C4-2B (cell line): ENCODE results near the gene RAB5B.

Experiments used
- ZFX ChIP-seq: fragments of 450-650 bp; IDR thresholded peaks from 2 replicates; pipeline ENCODE4 v1.6.1; 2017
- TF ChIP-seq, protein P1 (sequence below): fragments of 450-650 bp; conservative IDR thresholded peaks from 2 replicates; pipeline ENCODE4 v1.5.1; 2017; ENCODE audit warnings: mild to moderate bottlenecking

DNA sequence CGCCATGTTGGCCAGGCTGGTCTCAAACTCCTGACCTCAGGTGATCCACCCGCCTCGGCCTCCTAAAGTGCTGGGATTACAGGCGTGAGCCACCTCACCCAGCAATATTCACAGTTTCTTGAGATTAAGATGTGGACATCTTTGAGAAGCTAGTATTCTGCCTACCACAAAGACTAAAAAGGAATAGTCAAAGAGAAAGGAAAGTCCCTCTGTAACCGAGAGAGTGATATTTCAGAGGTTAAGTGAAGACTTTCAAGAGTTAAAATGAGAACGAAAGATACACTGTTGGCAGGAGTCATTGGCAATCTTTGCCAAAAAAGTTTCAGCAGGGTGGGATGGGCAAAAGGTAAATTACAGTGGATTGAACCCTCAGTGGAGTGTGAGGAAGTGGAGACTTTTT lies 27.3 kb upstream of the RAB5B start:
- TF ChIP-seq, protein P1, sequence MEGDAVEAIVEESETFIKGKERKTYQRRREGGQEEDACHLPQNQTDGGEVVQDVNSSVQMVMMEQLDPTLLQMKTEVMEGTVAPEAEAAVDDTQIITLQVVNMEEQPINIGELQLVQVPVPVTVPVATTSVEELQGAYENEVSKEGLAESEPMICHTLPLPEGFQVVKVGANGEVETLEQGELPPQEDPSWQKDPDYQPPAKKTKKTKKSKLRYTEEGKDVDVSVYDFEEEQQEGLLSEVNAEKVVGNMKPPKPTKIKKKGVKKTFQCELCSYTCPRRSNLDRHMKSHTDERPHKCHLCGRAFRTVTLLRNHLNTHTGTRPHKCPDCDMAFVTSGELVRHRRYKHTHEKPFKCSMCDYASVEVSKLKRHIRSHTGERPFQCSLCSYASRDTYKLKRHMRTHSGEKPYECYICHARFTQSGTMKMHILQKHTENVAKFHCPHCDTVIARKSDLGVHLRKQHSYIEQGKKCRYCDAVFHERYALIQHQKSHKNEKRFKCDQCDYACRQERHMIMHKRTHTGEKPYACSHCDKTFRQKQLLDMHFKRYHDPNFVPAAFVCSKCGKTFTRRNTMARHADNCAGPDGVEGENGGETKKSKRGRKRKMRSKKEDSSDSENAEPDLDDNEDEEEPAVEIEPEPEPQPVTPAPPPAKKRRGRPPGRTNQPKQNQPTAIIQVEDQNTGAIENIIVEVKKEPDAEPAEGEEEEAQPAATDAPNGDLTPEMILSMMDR: no peak
- no peak for TF ChIP-seq ZFX
